Endometrial microvascular endothelial cells (primary cell): ENCODE measurements around the gene FRMPD2. TPM values are rescaled to one million over a fixed set of nuclear protein-coding genes. Genes with fewer than 3 reads are reported as not detected.
"Not testable (repeated sequence)": the region's sequence is repeated elsewhere in the genome, so short reads cannot be mapped to it uniquely, and the experiment has no call there.

Experiments
- in situ Hi-C: cut with HindIII; loops from 2 replicates; pipeline ENCODE4 v1.10.0; 2017; ENCODE audit warnings: low sequenced_read_pairs, low pct_unique_long_range_greater_than_20kb; ENCODE audit errors: inconsistent ontology term
- total RNA-seq: library from RNA; depleted of rRNA; stranded (reverse); fragments of >200 nt; gene quantifications from one replicate; pipeline ENCODE4 v1.2.3, GENCODE V29; 2015; ENCODE audit errors: inconsistent ontology term

The FRMPD2 gene
- total RNA-seq, 1 donor from 2014 or later, result not detected

DNA sequence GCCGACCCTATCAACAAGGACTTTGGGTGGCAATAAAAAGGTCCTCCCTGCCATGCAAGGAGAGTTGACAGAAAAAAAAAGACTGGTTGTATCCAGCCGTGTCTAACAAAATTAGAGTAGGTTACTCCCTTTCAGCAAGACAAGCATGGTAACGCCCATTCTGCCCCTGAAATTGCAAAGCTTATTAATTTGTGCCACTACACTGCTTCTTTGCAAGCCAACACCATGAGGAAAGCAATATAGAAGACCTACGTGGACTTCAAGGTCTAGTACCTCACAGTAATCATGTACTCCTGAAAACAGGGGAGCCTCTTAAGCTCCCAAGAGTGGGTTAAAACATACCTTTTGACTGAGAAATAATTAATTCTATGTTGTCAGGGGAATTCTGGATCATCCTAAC is 90.3 kb downstream of the FRMPD2 start:
- in situ Hi-C loops, result no loop called here

GRCh38 chr10:48172715-48173114 is 101.8 kb downstream of the FRMPD2 start:
- in situ Hi-C loops, result not testable (repeated sequence)

DNA sequence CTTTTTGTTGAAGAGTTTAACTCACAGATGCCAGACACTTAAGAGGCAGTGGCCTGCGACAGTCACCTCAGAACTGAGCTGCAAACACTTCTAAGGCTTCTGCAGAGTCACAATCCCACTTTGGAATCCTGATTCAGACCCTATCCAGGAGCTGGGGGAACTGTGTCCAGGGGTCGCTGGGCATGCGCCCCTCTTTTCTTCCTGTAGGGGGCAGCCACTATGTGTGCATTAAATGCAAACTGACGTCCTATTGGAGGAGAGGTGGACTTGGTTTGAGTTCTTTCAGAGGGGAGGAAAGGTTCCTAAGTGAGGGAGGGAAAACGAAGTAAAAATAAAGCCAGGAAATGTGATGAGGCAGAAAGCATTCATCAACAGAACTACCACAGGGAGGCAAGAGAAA is 113.8 kb downstream of the FRMPD2 start:
- in situ Hi-C loops, result not testable (repeated sequence)

GRCh38 chr10:48160163-48160562 is 114.3 kb downstream of the FRMPD2 start:
- in situ Hi-C loops, result not testable (repeated sequence)

- in situ Hi-C loops, result not testable (repeated sequence)
These were observed 120.0 kb downstream of the FRMPD2 start for GRCh38 chr10:48154211-48155140.

- in situ Hi-C loops, result not testable (repeated sequence)
These were observed 126.9 kb downstream of the FRMPD2 start for GRCh38 chr10:48147643-48148042.

GRCh38 chr10:48143721-48144642 is 130.5 kb downstream of the FRMPD2 start:
- in situ Hi-C loops, result not testable (repeated sequence)

DNA sequence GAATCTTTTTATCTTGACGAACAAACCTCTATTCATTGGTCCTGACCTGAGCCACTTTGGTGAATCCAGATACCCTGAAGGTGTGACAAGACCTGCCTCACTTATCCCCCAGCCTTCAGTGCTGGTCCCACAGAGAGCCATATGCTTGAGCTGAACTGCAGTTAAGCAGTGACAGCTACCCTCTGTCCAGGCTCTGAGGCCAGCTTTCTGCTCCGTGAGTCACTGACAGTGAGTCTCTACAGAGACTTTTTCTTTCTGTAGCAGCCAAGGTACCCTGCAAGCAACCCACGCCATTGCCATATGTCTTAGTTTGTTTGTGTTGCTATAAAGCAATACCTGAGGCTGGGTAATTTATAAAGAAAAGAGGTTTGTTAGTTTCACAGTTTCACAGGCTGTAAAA is 133.5 kb downstream of the FRMPD2 start:
- in situ Hi-C loops, result not testable (repeated sequence)

GRCh38 chr10:48139953-48140850 is 134.3 kb downstream of the FRMPD2 start:
- in situ Hi-C loops, result not testable (repeated sequence)

- in situ Hi-C loops, result not testable (repeated sequence)
These were observed 145.5 kb downstream of the FRMPD2 start for GRCh38 chr10:48128954-48129353.

- in situ Hi-C loops, result not testable (repeated sequence)
These were observed 148.2 kb downstream of the FRMPD2 start for GRCh38 chr10:48126251-48126650.

- in situ Hi-C loops, result not testable (repeated sequence)
These were observed 148.9 kb downstream of the FRMPD2 start for GRCh38 chr10:48125631-48126030.

DNA sequence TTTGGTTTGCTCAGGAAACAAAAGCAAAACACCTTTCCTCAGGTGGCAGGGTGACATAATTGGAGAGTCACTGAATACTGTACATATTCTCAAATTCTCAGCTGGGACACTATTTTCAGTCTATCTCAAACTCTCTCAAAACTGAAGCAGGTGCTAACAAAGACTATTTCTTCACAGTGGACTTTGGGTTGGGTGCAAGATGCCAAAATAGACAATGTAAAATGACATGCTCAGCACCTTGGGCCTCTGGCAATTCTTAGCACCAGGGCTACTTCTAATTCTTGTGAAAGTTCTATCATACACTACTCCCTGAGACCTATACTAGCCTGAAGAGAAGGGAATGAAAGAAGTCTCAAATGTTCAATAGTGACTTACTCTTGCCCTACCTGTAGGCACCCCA is 151.9 kb downstream of the FRMPD2 start:
- in situ Hi-C loops, result not testable (repeated sequence)

GRCh38 chr10:48110277-48110676 is 164.2 kb downstream of the FRMPD2 start:
- in situ Hi-C loops, result not testable (repeated sequence)

Other genes starting within 250 kb of the FRMPD2 start
- gene MAPK8, start 32.0 kb upstream of the FRMPD2 start, total RNA-seq, result 56.9 TPM